Prostate gland (tissue), 2 donors: ENCODE results near the gene XRCC2.

Source experiments
- CTCF ChIP-seq, 4 experiments: fragments of 200-600 bp in 2 of 4; fragments of 450-650 bp in 2 of 4; sonication (generic) in 2 of 4; IDR thresholded peaks; 1 replicate in 3 of 4; 2 replicates in 1 of 4; pipeline ENCODE4 v1.5.1; 2016 to 2019; ENCODE audit warnings: antibody characterized with exemption in 4 of 4, mild to moderate bottlenecking in 2 of 4, moderate library complexity in 2 of 4
- POLR2AphosphoS5 ChIP-seq: sonication (generic); formaldehyde crosslinking; IDR thresholded peaks from one replicate; pipeline ENCODE4 v1.6.1; 2017; ENCODE audit warnings: antibody characterized with exemption

- TF ChIP-seq POLR2AphosphoS5 (no peak), CTCF (IDR thresholded peaks at IDR 0.05) (no peak)
Observed at GRCh38 chr7:152619027-152619739, 56.8 kb downstream of the XRCC2 start.
